ENCODE results near the gene APOBEC4. TPM values are rescaled to one million over a fixed set of nuclear protein-coding genes. Genes with fewer than 3 reads are reported as not detected.
"Not testable (repeated sequence)": the region's sequence is repeated elsewhere in the genome, so short reads cannot be mapped to it uniquely, and the experiment has no call there.

The APOBEC4 gene
- polyA plus RNA-seq, 6 donors from 2014 or later, result not detected

DNA sequence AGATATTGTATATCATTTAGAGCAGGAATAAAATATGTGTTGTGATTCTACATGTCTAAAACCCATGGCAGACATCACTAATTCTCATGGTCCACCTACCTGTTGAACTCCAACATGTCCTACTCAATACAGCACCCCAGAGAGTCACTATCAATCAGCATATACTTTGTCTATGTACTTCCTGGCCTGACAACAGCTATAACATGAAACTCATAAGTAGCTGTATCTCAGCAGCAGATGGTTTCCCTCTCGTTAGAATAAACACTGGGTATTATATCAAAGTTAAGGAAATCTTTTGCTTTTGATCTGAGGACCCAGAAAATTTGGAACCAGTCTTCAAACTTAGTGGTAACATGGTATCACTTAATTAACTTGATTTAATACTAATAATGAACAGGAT, 33.3 kb downstream of the APOBEC4 start:
- H3K9me3 Mint-ChIP-seq, result no peaks in the 10 kb centered on the region
- no peaks in the 10 kb centered on the region for H3K36me3 Mint-ChIP-seq
- no peak overlapping the region for H3K27ac Mint-ChIP-seq
- H3K4me1 Mint-ChIP-seq, result peaks cover 8 to 19% (median 10%) of the 10 kb centered on the region in 3 donors
- DNase-seq (no peak), ATAC-seq (ENCODE audit: low read depth in 2 of 2) (no peak)
- H3K4me3 Mint-ChIP-seq, result no peak overlapping the region
- peaks cover 0 to 4% (median 0%) of the 10 kb centered on the region in 3 donors for H3K27me3 Mint-ChIP-seq

DNA sequence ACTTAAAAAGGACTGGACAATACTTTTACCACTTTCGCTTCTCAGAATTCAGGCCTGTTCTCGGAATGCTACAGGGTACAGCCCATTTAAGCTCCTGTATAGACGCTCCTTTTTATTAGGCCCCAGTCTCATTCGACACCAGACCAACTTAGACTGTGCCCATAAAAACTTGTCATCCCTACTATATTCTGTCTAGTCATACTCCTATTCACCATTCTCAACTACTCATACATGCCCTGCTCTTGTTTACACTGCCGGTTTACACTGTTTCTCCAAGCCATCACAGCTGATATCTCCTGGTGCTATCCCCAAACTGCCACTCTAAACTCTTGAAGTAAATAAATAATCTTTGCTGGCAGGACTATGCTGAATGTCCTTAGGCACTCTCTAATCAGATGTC, 34.9 kb downstream of the APOBEC4 start:
- H3K4me3 Mint-ChIP-seq; ATAC-seq (ENCODE audit: low read depth in 2 of 2); H3K36me3 Mint-ChIP-seq: not testable (repeated sequence)

DNA sequence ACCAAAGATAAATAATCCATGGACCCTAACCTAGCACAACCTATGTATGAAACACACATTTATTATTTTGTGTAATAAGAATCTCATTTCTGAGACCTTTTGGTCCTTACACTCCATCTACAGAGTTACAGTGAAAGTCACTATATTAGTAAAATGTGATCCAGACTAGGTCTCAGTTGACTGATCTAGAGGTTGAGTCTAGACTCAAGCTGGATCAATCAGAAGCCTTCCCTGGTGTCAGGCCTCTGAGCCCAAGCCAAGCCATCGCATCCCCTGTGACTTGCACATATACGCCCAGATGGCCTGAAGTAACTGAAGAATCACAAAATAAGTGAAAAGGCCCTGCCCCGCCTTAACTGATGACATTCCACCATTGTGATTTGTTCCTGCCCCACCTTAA, 40.1 kb downstream of the APOBEC4 start:
- not testable (repeated sequence) for H3K9me3 Mint-ChIP-seq; H3K4me3 Mint-ChIP-seq; DNase-seq; H3K36me3 Mint-ChIP-seq; ATAC-seq (ENCODE audit: low read depth in 2 of 2)
- Mint-ChIP-seq H3K27ac (peak overlapping the region in 1 of 6 donors; percentile 56), H3K27me3 (peaks cover 0 to 11% (median 4%) of the 10 kb centered on the region in 3 donors), H3K4me1 (peaks cover 4 to 12% (median 8%) of the 10 kb centered on the region in 3 donors)

More for the DNA sequence above, 34.9 kb downstream of the APOBEC4 start:
- not testable (repeated sequence) for DNase-seq, H3K27ac Mint-ChIP-seq, H3K9me3 Mint-ChIP-seq
- Mint-ChIP-seq H3K27me3 (peaks cover 0 to 11% (median 4%) of the 10 kb centered on the region in 3 donors), H3K4me1 (peaks cover 5 to 15% (median 7%) of the 10 kb centered on the region in 3 donors)

DNA sequence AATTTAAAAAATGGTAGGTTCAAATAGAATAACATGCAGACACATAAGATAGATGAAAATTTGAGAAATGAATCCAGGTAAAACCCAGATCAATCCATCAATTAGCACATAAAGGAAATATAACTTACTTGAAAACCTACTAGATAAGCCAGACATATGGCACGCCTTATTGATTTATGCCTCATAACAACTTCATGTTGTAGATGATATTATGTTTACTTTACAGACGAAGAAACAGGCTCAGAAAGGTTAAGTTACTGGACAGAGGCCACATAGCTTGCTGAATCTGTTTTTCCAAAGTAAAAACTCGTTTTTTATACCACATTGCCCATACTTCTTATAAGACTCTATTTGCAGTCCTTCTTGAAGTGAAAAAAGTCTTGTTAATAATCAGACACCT, 40.7 kb downstream of the APOBEC4 start:
- Mint-ChIP-seq H3K4me1 (peaks cover 8 to 17% (median 13%) of the 10 kb centered on the region in 3 donors), H3K27ac (no peak overlapping the region)
- no peak for DNase-seq

DNA sequence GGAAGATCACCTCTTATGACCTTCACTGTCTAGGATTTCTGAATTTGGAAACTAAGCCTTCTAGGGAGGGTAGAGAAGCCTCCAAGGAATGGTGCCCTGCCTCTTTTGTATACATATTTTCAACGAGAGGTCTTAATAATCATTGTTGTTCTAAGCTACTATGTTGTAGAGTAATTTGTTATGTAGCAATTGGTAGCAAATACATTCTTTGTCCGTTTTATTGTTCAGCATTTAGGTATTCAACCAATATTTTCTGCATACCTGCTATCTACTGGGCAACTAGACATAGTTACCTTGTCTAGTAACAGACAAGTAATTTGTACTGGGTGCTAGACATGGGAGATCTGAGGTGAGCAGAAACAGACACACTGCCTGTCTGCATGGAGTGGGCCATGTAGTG, 42.1 kb downstream of the APOBEC4 start:
- Mint-ChIP-seq H3K9me3 (peaks cover 0 to 3% (median 0%) of the 10 kb centered on the region in 7 donors), H3K27me3 (peaks cover 0 to 11% (median 4%) of the 10 kb centered on the region in 3 donors), H3K27ac (no peak overlapping the region), H3K4me3 (no peak overlapping the region), H3K36me3 (no peaks in the 10 kb centered on the region), H3K4me1 (peaks cover 13 to 22% (median 19%) of the 10 kb centered on the region in 3 donors)
- no peak for DNase-seq
- ATAC-seq (ENCODE audit: low read depth in 2 of 2), result no peak

More for the DNA sequence above, 40.7 kb downstream of the APOBEC4 start:
- no peak overlapping the region for H3K4me3 Mint-ChIP-seq
- peaks cover 0 to 3% (median 0%) of the 10 kb centered on the region in 7 donors for H3K9me3 Mint-ChIP-seq
- no peak for ATAC-seq (ENCODE audit: low read depth in 2 of 2)
- H3K36me3 Mint-ChIP-seq, result no peaks in the 10 kb centered on the region
- H3K27me3 Mint-ChIP-seq, result peaks cover 0 to 11% (median 4%) of the 10 kb centered on the region in 3 donors

DNA sequence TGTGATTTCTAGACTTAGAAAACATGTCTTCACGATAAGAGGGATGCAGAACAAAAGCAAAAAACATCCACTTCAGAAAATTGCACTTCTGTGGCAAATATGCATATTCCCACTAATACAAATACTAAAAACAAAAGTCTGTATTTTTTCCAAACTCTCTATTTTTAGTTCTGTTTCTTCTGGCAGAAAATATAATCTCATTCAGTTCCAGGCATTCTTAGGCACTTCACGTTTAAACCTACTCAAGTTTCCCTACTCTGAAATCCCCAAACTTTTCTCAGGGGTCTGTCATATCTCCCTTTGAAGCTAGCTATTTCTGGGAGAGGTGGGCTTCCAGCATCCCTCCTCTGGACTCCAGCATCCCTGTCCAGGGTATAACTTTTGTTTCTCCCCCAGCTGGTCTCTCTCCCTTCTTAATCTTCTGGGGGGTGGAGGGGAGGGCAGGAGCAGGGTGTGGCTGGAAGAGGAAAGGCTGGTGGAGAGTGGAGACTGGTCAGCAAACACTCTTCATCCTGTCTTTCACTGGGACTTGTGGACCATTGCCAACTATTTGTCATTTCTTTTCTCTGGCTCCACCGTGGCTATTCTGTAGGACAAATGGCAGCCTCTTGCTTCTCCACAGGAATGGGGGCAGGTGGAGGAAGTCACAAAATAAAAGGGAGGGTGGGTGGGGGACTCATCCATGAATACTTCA, 43.2 kb downstream of the APOBEC4 start:
- Mint-ChIP-seq H3K4me3 (no peak overlapping the region), H3K27ac (peak overlapping the region in 1 of 6 donors; percentile 78), H3K9me3 (peaks cover 0 to 3% (median 0%) of the 10 kb centered on the region in 7 donors), H3K36me3 (no peaks in the 10 kb centered on the region), H3K27me3 (peaks cover 0 to 8% (median 4%) of the 10 kb centered on the region in 3 donors), H3K4me1 (peaks cover 15 to 22% (median 19%) of the 10 kb centered on the region in 3 donors)
- DNase-seq (no peak), ATAC-seq (ENCODE audit: low read depth in 2 of 2) (no peak)

DNA sequence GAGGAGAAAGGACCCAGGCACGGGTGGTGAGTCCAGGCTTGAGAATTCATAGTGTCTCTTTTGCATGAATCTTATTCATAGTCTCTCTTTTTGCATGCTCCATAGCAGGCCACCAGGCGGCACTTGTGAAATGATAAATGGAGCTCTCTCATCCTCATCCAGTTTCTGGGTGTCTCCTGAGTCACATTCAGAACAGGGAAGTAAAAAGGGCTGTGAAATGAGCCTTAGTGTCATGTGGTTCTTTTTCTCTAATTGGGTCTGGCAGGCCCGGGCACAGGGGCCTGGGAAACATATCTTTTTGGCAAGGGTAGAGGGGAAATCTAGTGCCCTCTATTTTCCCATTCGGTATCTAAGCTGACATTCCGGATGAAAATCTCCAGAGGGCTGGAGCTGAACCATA, 43.8 kb downstream of the APOBEC4 start:
- ATAC-seq (ENCODE audit: low read depth in 2 of 2), result peak; percentile 40 to 61
- H3K4me3 Mint-ChIP-seq, result no peak overlapping the region
- no peaks in the 10 kb centered on the region for H3K36me3 Mint-ChIP-seq
- peaks cover 0 to 3% (median 0%) of the 10 kb centered on the region in 7 donors for H3K9me3 Mint-ChIP-seq
- H3K27ac Mint-ChIP-seq, result peak overlapping the region in 4 of 6 donors; percentile 9 to 59 (median 45)
- peaks cover 21 to 25% (median 22%) of the 10 kb centered on the region in 3 donors for H3K4me1 Mint-ChIP-seq
- DNase-seq, result no peak
- H3K27me3 Mint-ChIP-seq, result peaks cover 0 to 4% (median 2%) of the 10 kb centered on the region in 3 donors

DNA sequence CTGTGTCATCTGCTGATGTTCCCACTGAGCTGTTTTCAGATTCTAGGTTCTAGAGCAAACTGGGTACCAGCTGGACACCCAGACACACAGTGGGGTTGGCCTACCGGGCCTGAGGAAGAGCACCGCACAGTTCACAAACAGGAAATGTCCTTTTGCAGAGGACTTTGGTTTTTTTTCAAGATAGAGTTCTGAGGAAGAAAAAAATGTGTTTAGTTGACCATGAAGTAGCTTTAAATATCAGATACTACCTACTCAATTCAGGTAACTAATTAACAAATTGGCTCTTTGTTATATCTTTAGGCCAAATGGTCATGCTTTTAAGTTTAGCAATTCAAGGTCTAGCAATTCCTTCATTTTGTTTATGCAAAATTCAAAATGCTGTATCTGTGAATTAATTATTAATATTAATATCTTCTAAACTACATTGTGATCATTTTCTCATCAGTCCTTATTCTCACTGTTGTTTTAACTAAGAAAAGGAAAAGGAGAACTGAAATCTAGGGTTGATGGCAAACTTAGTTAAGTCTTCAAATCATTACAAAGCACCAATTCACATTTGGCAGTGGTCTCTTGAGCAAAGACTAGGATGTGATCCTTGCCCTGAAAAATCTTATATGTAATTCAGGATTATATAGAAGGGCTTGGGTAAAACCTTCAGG, 45.7 kb downstream of the APOBEC4 start:
- ATAC-seq (ENCODE audit: low read depth in 2 of 2), result peak in 1 of 2 donors; percentile 57
- Mint-ChIP-seq H3K27me3 (peaks cover 0 to 4% (median 0%) of the 10 kb centered on the region in 3 donors), H3K9me3 (peaks cover 0 to 3% (median 0%) of the 10 kb centered on the region in 7 donors), H3K4me3 (peak overlapping the region in 4 of 8 donors; percentile 19 to 71 (median 42)), H3K27ac (peak overlapping the region in 5 of 6 donors; percentile 80 to 94 (median 90)), H3K36me3 (no peaks in the 10 kb centered on the region), H3K4me1 (peaks cover 26 to 33% (median 28%) of the 10 kb centered on the region in 3 donors)
- no peak for DNase-seq

DNA sequence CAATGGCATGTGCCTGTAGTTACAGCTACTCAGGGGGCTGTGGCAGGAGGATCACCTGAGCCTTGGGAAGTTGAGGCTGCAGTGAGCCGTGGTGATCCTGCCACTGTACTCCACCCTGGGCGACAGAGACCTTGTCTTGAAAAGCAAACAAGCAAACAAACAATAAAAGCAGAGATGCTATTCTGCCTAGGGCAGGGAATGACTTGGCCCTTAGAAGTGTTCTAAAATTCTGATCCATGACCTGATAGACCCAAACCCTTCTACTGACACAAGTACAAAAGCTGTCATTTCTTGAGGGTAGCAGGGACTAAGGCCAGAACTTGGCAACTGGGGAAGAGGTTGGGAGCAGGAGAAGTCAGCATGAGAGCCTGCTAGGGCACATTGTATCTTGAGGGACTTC, 47.2 kb downstream of the APOBEC4 start:
- no peak for DNase-seq
- Mint-ChIP-seq H3K36me3 (no peaks in the 10 kb centered on the region), H3K9me3 (peaks cover 0 to 2% (median 0%) of the 10 kb centered on the region in 7 donors), H3K4me1 (peaks cover 26 to 33% (median 28%) of the 10 kb centered on the region in 3 donors), H3K27ac (no peak overlapping the region), H3K27me3 (peaks cover 0 to 4% (median 0%) of the 10 kb centered on the region in 3 donors), H3K4me3 (peak overlapping the region in 1 of 8 donors; percentile 21)
- ATAC-seq (ENCODE audit: low read depth in 2 of 2), result no peak

DNA sequence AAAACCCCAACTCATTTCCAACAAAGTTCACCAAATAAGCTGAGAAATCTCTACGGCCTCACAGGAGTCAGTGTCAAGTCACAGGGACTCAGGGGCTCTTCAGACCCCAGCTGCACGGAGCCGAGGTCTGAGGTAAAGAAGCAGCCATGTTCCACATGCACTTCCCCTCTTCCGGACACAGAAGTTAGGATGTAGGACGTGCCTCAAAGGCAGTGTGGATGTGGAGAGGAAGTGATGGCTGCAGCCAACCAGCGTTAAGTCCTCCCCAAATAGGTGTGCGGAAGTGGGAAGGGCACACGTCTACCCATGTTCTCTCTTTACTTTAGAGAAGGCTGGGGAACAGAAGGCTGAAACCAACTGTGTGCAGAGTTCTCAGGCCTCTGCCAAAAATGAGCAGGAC, 48.3 kb downstream of the APOBEC4 start:
- Mint-ChIP-seq H3K9me3 (peaks cover 0 to 2% (median 0%) of the 10 kb centered on the region in 7 donors), H3K27ac (peak overlapping the region in 1 of 6 donors; percentile 24), H3K4me1 (peaks cover 26 to 33% (median 28%) of the 10 kb centered on the region in 3 donors), H3K4me3 (no peak overlapping the region), H3K36me3 (no peaks in the 10 kb centered on the region), H3K27me3 (peaks cover 0 to 4% (median 0%) of the 10 kb centered on the region in 3 donors)
- DNase-seq (no peak), ATAC-seq (ENCODE audit: low read depth in 2 of 2) (no peak)

DNA sequence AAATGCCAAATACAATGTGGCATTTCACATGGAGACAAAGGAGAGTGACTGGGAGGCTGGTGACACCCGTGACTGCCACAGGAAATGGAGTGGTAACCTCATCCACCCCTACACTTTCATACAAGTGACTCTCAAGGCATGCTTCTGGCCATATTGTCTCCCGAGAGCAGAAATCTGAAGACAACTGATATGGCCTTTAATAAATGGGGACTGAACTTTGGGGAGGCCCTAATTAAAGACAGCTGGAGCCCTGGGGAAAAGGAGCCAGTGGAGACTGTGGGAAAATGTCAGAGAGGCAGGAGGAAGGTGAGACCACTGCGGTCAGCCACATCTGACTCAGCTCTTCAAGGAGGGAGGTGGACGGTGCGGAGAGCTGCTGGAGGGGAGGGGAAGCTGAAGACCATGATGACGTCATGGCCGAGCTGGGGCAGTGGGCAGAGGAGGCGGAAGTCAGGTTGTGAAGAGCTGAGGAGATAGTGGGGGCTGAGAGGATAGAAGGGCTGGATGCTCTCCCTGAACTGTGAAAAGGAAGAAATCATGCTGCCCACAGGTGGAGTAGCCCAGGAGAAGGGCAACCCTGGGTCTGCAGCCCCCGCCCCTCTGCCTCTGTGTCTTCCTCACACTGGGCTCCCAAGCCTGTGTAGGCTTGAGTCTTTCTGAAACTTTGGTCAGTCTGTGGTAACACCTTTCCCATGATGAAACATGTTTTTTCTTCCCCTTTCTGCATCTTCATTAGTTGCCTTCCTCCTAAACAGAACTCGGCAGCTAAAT, 48.9 kb downstream of the APOBEC4 start:
- Mint-ChIP-seq H3K4me1 (peaks cover 25 to 32% (median 28%) of the 10 kb centered on the region in 3 donors), H3K27me3 (peaks cover 0 to 4% (median 0%) of the 10 kb centered on the region in 3 donors), H3K4me3 (peak overlapping the region in 1 of 8 donors; percentile 18), H3K9me3 (peaks cover 0 to 2% (median 0%) of the 10 kb centered on the region in 7 donors), H3K36me3 (no peaks in the 10 kb centered on the region), H3K27ac (peak overlapping the region in 4 of 6 donors; percentile 24 to 79 (median 65))
- ATAC-seq (ENCODE audit: low read depth in 2 of 2) (no peak), DNase-seq (no peak)

DNA sequence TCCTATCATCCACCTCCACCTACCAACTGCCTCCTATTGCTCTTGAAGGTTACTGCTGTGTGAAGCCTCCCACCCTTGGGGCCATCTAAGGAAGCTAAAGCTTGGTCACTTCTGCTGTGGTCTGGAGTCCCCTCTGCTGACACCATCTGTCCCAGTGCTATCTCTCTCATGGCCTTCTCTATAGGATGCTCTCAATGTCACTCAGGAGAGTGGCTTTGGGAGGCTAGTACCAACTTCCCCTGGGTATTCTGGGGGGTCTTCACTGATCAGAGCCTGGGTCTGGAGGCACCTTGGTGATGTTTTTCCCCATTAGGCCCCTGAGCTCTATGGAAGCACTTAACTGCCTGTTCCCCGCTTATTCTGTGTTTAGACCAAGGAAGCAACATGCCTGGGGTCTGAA, 50.6 kb downstream of the APOBEC4 start:
- Mint-ChIP-seq H3K9me3 (peaks cover 0 to 2% (median 0%) of the 10 kb centered on the region in 7 donors), H3K36me3 (no peaks in the 10 kb centered on the region), H3K4me1 (peaks cover 14 to 29% (median 28%) of the 10 kb centered on the region in 3 donors), H3K4me3 (no peak overlapping the region), H3K27ac (no peak overlapping the region), H3K27me3 (peaks cover 0 to 4% (median 0%) of the 10 kb centered on the region in 3 donors)
- no peak for ATAC-seq (ENCODE audit: low read depth in 2 of 2)
- no peak for DNase-seq

DNA sequence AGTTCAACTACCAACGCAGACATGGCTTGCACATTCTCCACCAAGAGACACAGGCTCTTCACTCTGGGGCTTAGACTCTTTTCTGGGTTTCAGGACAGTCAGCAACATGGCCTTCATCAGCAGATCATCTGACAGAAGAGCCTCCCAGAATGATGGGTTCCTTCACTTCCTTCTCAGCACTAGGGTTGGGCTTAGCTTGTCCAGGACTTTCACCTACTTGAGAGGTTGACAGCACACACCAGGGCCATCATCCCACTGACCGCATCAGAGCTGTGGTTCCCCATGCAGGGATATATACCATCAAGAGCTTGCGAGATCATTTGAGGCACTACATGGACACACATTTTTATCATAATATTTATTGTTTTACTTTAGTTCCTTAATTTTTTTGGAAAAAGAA, 52.5 kb downstream of the APOBEC4 start:
- DNase-seq (no peak), ATAC-seq (ENCODE audit: low read depth in 2 of 2) (no peak)
- peaks cover 8 to 23% (median 22%) of the 10 kb centered on the region in 3 donors for H3K4me1 Mint-ChIP-seq
- no peaks in the 10 kb centered on the region for H3K36me3 Mint-ChIP-seq
- H3K9me3 Mint-ChIP-seq, result peaks cover 0 to 2% (median 0%) of the 10 kb centered on the region in 7 donors
- H3K27me3 Mint-ChIP-seq, result peaks cover 0 to 4% (median 0%) of the 10 kb centered on the region in 3 donors
- peak overlapping the region in 1 of 6 donors; percentile 17 for H3K27ac Mint-ChIP-seq
- no peak overlapping the region for H3K4me3 Mint-ChIP-seq
